Measurements from ENCODE around the gene SIM2.

The SIM2 gene

GRCh38 chr21:36700971-36701755, 2.2 kb downstream of the SIM2 start:
- DNase-seq, result no peak

DNA sequence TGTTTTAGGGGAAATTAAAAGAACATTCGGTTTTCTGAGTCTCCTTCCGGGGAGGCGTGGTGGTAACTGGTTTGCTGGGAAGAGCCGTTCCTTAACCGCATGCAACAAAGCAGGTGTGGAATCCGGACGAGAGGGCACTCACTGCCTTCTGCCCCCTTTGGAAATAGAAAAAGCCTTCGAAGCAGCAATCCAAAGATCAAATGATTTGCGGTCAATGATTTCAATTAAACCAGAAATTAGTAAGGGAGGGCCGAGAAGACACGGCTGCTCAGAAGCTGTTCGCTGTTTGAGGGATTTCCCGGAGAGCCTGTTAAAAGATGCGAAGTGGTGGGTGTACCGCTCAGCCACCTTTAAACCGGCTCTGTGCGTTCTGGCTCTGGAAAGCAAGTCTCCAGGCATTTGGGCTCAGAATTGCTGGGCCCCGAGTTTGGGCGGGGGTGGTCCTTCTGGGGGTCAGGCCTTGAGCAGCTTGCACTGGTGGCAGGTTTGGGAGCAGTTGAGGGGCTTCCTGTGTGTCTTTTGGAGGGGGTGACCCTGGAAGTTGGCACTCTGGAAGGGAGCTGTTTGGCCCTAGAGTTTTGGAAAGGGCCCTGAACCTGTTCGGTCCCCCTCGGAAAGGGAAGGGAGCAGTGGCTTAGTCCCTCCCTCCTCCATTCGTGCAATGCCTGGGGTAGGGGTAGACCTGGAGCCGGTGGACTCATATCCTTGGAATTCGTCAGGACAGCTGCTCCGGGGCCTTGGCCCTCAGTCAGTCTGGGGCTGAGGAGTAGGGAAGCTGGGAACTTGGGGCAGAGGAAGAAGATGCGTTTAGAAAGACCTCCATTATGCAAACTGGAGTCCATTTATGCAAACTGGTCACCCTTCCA, 3.1 kb downstream of the SIM2 start:
- no peak for DNase-seq

GRCh38 chr21:36702622-36702968, 3.7 kb downstream of the SIM2 start:
- no peak for DNase-seq

- no peak for DNase-seq
Measured at GRCh38 chr21:36703123-36703522, 4.2 kb downstream of the SIM2 start.

- no peak for DNase-seq
Measured at GRCh38 chr21:36703626-36704280, 4.8 kb downstream of the SIM2 start.

GRCh38 chr21:36704281-36704957, 5.5 kb downstream of the SIM2 start:
- no peak for DNase-seq

DNA sequence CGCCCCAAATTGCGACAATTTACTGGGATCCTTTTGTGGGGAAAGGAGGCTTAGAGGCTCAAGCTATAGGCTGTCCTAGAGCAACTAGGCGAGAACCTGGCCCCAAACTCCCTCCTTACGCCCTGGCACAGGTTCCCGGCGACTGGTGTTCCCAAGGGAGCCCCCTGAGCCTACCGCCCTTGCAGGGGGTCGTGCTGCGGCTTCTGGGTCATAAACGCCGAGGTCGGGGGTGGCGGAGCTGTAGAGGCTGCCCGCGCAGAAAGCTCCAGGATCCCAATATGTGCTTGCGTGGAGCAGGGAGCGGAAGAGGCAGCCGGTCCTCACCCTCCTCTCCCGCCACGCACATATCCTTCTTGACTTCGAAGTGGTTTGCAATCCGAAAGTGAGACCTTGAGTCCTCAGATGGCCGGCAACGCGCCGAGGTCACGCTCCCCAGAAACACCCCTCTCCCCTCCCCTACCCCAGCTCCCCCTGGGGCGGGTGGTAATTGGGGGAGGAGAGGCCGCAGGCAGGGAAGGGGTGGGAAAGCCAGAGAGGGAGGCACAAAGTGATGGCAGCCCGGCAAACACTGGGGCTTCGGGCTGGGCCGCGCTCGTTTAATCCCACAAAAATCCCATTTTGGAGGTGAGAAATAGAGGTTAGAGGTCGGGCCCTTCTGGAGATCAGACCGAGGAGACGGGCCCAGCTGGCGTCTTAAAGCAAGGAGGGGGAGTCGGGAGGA, 6.2 kb downstream of the SIM2 start:
- peak; percentile 28 for DNase-seq

DNA sequence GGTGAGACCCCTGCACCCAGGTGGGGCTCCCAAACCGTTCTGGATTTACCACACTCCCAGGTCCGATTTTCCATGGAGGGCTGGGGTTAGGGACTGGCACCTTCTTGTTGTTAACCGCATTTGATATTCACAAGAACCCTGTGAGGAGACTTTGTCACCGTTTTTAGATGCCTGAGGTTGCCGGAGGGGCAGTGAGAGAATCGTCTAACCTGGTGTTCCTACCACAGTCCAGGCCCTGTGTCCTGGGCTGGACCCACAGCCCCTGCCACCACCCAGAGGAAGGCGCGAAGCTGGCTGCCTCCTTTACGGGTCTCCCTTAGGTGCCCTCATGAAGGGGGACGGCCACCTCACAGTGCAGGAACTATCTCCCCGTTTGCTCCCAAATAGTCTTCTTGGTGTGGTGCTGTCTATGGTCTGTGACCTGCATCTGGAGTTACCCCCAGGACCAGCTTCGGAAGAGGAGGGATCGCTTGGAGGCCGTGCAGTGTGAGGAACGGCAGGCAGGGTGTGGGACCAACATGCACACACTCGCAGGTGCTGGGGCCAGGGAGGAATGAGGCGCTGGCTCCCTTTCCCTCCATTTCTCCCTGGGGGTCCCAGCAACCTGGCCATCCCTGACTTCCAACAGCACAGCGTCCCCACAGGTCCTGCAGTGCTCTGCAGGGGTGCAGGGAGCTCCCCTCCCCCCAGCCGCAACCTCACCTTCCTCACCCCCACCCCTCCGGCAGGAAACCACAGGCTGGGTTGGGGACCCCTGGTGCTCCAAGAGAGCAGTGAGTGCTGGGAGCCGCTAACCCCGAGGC, 7.0 kb downstream of the SIM2 start:
- no peak for DNase-seq

DNA sequence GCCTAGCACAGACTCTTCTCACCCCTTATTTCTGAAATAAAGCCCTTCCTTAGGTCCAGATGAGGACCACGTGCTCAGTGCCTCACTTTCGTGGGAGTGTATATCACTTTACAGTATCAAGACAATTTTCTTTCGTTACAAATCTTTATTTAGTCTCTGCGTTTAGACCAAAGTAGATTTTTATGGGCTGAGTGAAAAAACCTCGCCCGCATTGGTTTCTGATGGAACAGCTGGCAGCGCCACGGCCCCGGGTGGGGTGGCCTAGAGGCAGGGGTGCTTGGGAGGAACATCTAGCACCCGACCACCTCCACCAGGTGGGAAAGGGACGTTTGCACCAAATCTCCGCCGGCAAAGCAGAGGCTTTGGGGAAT, 7.6 kb downstream of the SIM2 start:
- no peak for DNase-seq

DNA sequence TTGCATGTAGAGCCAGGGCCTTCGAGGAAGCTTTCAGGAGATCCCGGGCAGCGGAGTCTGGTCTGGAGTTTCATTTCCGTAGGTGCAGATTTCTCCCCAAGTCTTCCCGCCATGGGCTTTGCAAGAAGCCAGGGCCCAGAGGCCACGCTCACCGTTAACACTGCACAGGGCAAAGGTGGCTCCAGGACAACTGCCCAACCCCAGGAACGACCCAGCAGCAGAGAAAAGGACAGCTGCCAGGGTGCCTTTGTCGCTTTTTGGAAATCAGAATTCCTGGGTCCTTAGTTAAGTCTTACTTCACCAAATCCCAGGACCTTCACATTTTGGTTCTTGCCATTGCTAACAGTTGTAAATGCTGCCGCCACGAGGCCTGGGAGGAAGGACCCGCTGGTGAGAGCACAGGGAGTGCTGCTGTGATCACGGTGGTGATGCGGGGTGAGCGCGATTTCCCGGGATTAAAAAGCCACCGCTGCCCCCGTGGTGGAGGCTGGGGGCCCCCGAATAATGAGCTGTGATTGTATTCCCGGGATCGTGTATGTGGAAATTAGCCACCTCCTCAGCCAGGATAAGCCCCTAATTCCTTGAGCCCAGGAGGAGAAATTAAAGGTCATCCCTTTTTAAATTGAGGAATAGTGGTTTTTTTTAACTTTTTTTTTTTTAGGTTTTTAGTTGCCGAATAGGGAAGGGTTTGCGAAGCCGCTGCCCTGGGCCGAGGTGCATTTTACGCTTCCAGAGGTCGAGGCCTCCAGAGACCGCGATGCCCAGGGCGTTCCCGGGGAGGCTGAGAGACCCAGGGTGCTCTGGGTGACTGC, 8.2 kb downstream of the SIM2 start:
- DNase-seq, result no peak

DNA sequence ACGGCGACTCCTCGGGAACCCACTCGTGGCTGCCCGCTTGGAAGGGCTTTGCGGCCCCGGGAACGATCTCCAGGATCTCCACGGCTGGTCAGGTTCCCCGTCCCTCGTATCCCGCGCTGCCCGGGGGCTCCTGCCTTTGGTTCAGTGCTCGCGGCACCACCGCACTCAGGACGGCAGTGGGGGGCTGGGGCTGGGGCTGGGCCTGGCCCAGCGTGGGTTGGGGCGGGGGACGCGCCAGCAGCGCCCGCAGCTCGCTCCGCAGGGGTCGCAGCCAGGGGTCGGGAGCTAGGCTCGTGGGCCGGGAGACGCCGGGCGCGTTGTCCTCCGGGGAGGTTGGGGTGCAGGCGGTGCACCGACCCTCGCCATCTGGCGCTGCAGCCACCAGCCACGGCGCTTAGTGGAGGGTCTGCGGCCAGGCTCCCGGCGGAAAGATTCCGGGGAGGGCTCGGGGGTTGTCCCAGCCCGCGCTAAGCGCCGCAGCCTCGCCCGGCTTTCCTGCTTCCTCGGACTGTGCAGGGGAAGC, 8.9 kb downstream of the SIM2 start:
- DNase-seq, result no peak

DNA sequence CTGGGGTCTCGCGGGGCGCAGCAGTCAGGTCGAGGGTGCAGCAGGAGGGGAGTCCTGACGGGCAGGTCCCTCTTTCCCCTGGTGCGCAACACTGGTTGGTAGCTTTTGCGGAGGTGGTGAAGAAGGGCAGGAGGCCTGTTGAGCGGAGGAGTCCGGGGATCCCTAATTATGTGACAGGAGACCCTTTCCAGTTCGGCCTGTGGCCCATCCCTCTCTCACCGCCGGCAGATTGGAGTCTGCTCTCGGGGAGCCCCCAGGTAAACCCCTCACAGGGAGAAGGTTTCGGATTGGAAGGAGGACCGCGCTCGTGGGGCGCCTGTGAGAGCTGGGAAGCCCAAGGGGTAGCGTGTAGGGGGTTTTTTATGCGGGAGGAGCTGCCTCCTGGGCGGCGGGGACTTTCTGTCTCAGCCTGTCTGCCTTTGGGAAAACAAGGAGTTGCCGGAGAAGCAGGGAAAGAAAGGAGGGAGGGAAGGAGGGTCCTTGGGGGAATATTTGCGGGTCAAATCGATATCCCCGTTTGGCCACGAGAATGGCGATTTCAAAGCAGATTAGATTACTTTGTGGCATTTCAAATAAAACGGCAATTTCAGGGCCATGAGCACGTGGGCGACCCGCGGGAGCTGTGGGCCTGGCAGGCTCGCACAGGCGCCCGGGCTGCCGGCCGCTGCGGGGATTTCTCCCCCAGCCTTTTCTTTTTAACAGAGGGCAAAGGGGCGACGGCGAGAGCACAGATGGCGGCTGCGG, 9.5 kb downstream of the SIM2 start:
- no peak for DNase-seq

GRCh38 chr21:36709030-36709867, 10.3 kb downstream of the SIM2 start:
- no peak for DNase-seq

- no peak for DNase-seq
Measured at GRCh38 chr21:36709868-36710728, 11.2 kb downstream of the SIM2 start.

DNA sequence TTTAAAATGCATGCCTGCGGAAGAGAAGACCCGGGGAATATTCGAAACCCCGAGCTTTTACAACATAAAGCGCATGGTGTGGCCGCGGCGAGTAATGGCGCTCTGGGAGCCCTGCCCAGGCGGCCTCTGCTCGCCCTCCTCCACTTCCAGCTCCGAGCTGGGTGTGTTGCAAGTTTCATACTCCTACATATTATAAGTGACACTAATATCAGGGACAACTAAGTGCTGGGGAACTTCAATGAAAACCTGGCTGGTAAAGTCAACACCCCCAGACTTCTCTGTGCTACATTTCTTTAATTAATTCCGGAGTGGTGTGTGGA, 11.8 kb downstream of the SIM2 start:
- no peak for DNase-seq

DNA sequence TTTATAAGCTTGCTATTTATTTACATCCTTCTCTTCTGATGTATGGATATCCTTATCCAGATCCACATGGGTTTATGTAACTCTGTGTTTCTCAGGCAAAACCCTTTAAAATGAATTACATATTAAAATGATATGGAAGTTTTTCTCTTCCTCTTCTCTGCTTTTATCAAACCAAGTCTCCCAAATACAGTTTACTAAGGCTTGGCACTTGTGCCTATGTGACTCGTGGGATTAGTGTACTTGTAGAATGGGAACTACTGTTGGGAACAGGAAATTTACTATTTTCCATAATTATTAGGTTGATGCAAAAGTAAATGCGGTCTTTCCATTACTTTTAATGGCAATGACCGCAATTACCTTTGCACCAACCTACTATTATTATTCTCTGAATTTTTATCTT, 14.8 kb downstream of the SIM2 start:
- DNase-seq, result no peak

DNA sequence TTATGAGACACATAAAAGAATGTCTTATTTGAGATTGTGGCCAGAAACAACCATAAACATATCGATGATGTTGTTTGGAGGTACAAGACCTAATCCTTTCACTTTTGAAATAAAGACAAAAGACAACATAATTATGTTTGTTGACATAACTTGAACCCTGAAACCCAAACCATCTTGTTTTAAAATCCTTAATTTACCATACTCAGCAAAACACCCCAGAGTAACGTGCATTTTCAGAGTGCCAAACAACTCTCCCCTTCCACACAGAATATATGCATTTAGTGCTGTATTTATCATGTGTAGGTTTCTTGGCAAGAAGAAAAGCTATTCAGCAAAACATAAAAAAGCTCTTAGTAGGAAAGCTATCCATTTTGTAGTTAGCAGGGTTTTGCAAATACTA, 17.5 kb downstream of the SIM2 start:
- DNase-seq, result no peak

- no peak for DNase-seq
Measured at GRCh38 chr21:36716836-36717235, 17.9 kb downstream of the SIM2 start.

Measured in femur (tissue), 1 donor.